HG02943 (cell line): ENCODE data around the gene GRIN2D.
"Not testable (repeated sequence)": the region's sequence is repeated elsewhere in the genome, so short reads cannot be mapped to it uniquely, and the experiment has no call there.

Experiments used
- ATAC-seq: cut with Tn5 transposase; IDR thresholded peaks from one replicate; pipeline ENCODE4 v1.9.1; 2021; ENCODE audit warnings: mild to moderate bottlenecking, low read depth, moderate library complexity; ENCODE audit not compliant: unreplicated experiment

Gene GRIN2D

DNA sequence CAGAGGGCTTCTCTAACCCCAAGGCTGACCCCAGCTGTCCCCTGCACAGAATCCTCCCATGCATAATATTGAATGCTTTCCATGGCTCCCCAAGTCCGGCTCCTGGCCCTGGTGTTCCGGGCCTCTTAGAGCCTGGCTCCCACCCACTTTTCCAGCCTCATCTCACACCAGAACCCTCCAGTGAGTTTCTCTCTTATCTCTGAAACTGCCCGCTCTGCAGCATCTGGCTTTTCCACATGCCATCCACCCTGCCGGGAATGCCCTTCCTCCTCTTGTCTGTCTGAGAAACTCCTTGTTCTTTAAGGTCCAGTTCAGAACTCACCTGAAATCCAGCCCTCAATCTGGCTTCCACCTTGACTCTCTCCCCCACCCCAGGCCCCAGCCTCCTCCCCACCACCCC lies 22.5 kb upstream of the GRIN2D start:
- no peak for ATAC-seq

- no peak for ATAC-seq
Measured at GRCh38 chr19:48371367-48371766, 22.1 kb upstream of the GRIN2D start.

DNA sequence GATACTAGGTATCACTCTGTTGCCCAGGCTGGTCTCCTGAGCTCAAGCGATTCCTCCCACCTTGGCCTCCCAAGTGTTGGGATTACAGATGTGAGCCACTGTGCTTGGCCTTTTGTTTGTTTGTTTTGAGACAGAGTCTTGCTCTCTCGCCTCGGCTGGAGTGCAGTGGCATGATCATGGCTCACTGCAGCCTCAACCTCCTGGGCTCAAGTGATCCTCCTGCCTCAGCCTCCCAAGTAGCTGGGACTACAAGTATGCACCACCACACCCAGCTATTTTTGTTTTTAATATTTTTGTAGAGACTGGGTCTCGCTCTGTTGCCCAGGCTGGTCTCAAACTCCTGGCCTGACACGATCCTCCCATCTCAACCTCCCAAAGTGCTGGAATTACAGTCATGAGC lies 21.7 kb upstream of the GRIN2D start:
- not testable (repeated sequence) for ATAC-seq

GRCh38 chr19:48372904-48373303 lies 20.6 kb upstream of the GRIN2D start:
- no peak for ATAC-seq

DNA sequence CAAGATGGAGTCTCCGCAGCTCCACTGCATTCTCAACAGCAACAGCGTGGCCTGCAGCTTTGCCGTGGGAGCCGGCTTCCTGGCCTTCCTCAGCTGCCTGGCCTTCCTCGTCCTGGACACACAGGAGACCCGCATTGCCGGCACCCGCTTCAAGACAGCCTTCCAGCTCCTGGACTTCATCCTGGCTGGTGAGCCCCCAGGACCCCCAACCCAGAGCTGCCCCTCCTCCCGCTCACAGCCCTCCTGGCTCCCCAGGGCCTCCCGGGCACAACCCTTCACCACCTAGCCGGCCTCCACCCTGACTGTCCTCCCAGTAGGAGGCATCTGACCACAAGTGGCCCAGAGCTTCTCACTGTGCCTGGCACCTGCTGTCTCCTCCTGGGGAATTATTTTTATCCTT lies 19.9 kb upstream of the GRIN2D start:
- ATAC-seq, result no peak

GRCh38 chr19:48378194-48378570 lies 15.3 kb upstream of the GRIN2D start:
- no peak for ATAC-seq

DNA sequence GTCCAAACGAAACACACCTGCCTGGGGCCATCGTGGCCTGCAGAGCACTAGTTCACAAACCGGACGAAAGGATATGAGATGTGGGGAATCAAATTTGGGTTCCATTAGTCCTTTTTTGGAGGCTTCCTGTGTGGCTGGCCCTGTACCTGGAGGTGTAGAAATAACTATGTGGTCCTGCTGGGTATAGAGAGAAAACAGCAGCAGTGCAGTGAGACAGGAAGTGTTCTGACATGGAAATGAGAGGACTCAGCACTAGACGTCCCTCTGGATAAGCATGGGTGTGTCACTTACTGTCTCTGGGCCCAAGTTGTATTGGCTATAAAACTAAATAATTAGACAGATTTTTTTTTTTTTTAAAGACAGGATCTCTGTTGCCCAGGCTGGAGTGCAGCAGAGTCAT lies 14.4 kb upstream of the GRIN2D start:
- ATAC-seq, result no peak

DNA sequence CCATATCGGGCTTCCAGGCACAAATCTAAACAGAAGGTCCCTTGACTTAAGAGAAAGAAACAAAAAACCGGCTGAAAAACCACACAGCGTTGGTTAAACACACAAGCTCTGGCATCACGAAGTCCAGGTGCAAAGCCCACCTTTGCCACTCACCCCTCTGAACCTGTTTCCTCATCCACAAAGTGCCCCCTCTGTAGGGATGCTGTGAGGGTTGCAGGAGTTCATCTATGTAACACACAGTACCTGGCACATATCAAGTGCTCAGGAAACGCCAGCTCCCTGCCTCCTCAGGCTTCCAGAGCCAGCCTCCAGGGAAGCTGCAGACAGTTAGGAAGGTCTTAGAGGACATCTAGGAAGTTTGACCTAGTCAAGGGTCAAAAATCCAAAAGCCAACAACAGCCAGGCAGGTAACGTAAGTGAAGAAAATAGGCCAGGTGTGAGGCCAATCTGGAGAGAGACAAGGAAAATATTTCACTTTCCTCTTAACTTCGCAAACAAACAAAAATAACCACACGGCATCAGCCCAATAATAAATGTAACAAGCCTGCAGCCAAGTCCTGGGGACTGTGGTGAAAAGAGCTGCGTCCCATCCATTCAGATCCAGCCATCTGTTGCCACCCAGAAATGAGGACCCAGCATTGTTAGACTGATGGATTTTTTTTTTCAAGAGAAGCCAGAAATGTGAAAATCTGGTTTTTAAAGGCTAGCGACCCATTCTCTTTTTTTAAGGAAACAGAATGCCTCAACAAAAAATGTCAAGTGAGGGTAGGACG lies 12.1 kb upstream of the GRIN2D start:
- no peak for ATAC-seq

- ATAC-seq, result no peak
Measured at GRCh38 chr19:48382286-48382685, 11.2 kb upstream of the GRIN2D start.

- no peak for ATAC-seq
Measured at GRCh38 chr19:48385461-48386087, 7.9 kb upstream of the GRIN2D start.

- no peak for ATAC-seq
Measured at GRCh38 chr19:48386981-48387380, 6.5 kb upstream of the GRIN2D start.

- peak; percentile 31 for ATAC-seq
Measured at GRCh38 chr19:48390188-48391099, 3.0 kb upstream of the GRIN2D start.

- ATAC-seq, result peak; percentile 75
Measured at GRCh38 chr19:48391100-48392005, 2.1 kb upstream of the GRIN2D start, which contains the start of gene KDELR1. Gene KDELR1 (minus strand): TSS chr19:48391551. CDS start chr19:48391358, 193 bp downstream.

GRCh38 chr19:48392006-48392344 lies 1.5 kb upstream of the GRIN2D start:
- not testable (repeated sequence) for ATAC-seq

DNA sequence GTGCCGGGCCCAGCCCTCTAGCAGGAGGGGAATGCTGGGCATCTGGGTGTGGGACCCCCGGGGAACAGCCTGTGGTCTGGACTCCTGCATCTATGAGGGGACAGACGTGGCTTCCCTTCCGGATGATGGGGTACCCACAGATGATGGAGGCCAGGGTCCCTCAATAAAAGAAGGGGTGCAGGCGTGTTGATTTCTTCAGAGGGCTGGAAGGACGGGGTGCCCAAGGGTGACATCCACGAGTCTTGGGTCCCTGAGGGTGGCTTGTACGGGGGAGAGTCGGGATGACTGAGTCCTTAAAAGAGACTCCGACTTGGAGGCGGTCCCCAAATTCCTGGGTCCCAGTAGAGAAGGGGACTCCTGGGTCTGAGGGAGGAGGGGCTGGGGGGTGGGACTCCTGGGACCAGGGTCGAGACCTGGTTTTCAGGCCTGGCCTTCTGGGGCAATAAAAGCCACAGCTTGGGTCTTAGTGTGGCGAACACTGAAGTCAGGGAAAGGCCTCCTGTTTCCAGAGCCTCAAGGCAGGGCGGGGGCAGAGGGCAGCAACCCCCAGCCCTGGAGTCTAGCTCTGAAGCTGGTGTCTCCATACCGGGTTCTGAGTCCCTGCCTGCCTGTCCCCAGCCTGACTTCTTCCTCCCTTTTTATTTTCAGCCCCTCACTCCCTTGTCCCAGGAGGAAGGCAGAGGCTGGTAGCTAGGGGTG lies 459 bp upstream of the GRIN2D start:
- no peak for ATAC-seq

- ATAC-seq, result no peak
Measured at GRCh38 chr19:48394331-48395169, 1.1 kb downstream of the GRIN2D start.

- no peak for ATAC-seq
Measured at GRCh38 chr19:48395170-48395455, 1.6 kb downstream of the GRIN2D start.

- no peak for ATAC-seq
Measured at GRCh38 chr19:48395499-48395898, 2.0 kb downstream of the GRIN2D start.
